Karpas-422 (cell line): Measurements from ENCODE around the gene PTPRM. TPM values are rescaled to one million over a fixed set of nuclear protein-coding genes. Genes with fewer than 3 reads are reported as not detected.

Source experiments
- DNase-seq: peaks from one replicate; pipeline ENCODE4 v3.0.0-alpha.2; 2015
- H2AFZ ChIP-seq: fragments of 200-600 bp; sonication (generic); 2 replicates; pipeline ENCODE4 v1.6.1; 2014; ENCODE audit warnings: antibody characterized with exemption, low read length, mixed read lengths
- H3K27ac ChIP-seq: fragments of 200-600 bp; sonication (generic); 2 replicates; pipeline ENCODE4 v1.5.1; 2014; ENCODE audit warnings: mild to moderate bottlenecking, low read length, moderate library complexity
- H3K27me3 ChIP-seq: fragments of 200-600 bp; sonication (generic); 2 replicates; pipeline ENCODE4 v1.6.1; 2014; ENCODE audit warnings: low read length, mixed read lengths
- H3K36me3 ChIP-seq: fragments of 200-600 bp; sonication (generic); 2 replicates; pipeline ENCODE4 v1.6.1; 2014; ENCODE audit warnings: low read length, mixed read lengths; ENCODE audit not compliant: insufficient read depth
- H3K4me1 ChIP-seq: fragments of 200-600 bp; sonication (generic); 2 replicates; pipeline ENCODE4 v1.6.1; 2014; ENCODE audit warnings: mild to moderate bottlenecking, low read length, mixed read lengths
- H3K4me2 ChIP-seq: fragments of 200-600 bp; sonication (generic); 2 replicates; pipeline ENCODE4 v1.6.1; 2014; ENCODE audit warnings: low read length, low read depth, mild to moderate bottlenecking; ENCODE audit not compliant: poor library complexity, severe bottlenecking
- H3K4me3 ChIP-seq: fragments of 200-600 bp; sonication (generic); 2 replicates; pipeline ENCODE4 v1.5.1; 2014; ENCODE audit warnings: mild to moderate bottlenecking, antibody characterized with exemption, low read length, mixed read lengths
- H3K79me2 ChIP-seq: fragments of 200-600 bp; sonication (generic); 2 replicates; pipeline ENCODE4 v1.6.1; 2014; ENCODE audit warnings: mild to moderate bottlenecking, low read length, mixed read lengths
- H3K9ac ChIP-seq: fragments of 200-600 bp; sonication (generic); 2 replicates; pipeline ENCODE4 v1.6.0; 2014; ENCODE audit warnings: low read length
- H3K9me2 ChIP-seq: fragments of 200-600 bp; sonication (generic), shearing (Covaris generic); replicated peaks from 2 replicates; pipeline ENCODE4 v1.6.0; 2014; ENCODE audit warnings: mild to moderate bottlenecking, low read length, moderate library complexity; ENCODE audit not compliant: insufficient read depth
- H3K9me3 ChIP-seq: fragments of 300-700, 200-600 bp; sonication (generic); 2 replicates; pipeline ENCODE4 v1.6.1; 2014; ENCODE audit warnings: low read length, mixed read lengths
- H4K20me1 ChIP-seq: fragments of 200-600 bp; sonication (generic); 2 replicates; pipeline ENCODE4 v1.6.1; 2014; ENCODE audit warnings: mild to moderate bottlenecking, antibody characterized with exemption, low read length, low read depth; ENCODE audit not compliant: insufficient read depth
- total RNA-seq: library from RNA; depleted of rRNA; stranded (reverse); fragments of >200 nt; shearing (Covaris generic); gene quantifications from 2 replicates; pipeline ENCODE4 v1.2.3, GENCODE V29; 2014; ENCODE audit warnings: low replicate concordance

Gene PTPRM
- total RNA-seq, 1 experiment from 2014 or later: not detected

DNA sequence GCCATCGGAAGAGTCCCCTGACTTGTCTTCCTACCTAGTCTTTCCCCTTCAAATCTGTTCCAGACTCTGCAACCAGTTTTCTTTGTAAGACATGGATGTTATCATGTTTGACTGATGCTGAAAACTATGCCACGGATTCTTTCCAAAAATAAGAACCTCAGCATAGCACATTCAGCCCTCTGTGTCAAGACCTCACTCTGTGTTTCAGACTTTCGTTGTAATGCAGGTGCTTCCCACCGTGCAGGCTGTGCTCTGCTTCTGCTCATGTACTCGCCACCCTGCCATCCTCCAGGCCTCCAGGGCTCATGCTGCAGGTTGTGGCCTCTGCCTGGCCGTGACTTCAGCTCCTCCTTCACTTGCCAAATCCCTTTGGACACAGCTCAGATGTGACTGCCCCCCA is 695.1 kb downstream of the PTPRM start:
- no peaks in the 10 kb centered on the region for H3K36me3 ChIP-seq
- H3K27me3 ChIP-seq: no peaks in the 10 kb centered on the region
- no peak overlapping the region for H3K27ac ChIP-seq
- H4K20me1 ChIP-seq: no peaks in the 10 kb centered on the region
- H3K4me3 ChIP-seq: no peak overlapping the region
- no peak for DNase-seq
- no peaks in the 10 kb centered on the region for H3K9me3 ChIP-seq
- no peak overlapping the region for H3K9ac ChIP-seq
- no peak overlapping the region for H2AFZ ChIP-seq
- no peak overlapping the region for H3K4me2 ChIP-seq
- H3K4me1 ChIP-seq: no peaks in the 10 kb centered on the region
- H3K79me2 ChIP-seq: no peaks in the 10 kb centered on the region
- no peaks in the 10 kb centered on the region for H3K9me2 ChIP-seq

DNA sequence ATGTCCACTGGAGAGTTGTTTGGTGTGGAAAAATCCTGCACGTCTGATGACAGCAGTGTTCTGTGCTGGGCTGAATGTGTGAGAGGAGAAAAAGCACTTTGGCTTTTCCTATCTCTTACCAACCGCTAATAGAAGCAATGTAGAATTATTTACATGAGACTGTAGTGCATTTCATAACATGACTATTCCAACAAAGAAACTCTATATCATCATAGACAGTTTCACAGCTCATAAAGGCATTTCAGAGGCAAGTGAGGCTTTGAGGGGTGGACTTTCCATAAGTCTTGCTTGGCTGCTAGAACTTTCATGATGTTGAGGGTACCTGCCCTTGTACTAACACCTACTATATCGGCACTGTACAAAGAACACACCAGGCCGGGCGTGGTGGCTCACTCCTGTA is 697.0 kb downstream of the PTPRM start:
- no peak overlapping the region for H3K27ac ChIP-seq
- no peak overlapping the region for H3K9ac ChIP-seq
- no peaks in the 10 kb centered on the region for H3K36me3 ChIP-seq
- no peaks in the 10 kb centered on the region for H3K27me3 ChIP-seq
- no peak overlapping the region for H3K4me3 ChIP-seq
- no peaks in the 10 kb centered on the region for H3K9me2 ChIP-seq
- no peak for DNase-seq
- H4K20me1 ChIP-seq: no peaks in the 10 kb centered on the region
- no peak overlapping the region for H3K4me2 ChIP-seq
- H3K9me3 ChIP-seq: no peaks in the 10 kb centered on the region
- H2AFZ ChIP-seq: no peak overlapping the region
- H3K4me1 ChIP-seq: no peaks in the 10 kb centered on the region
- no peaks in the 10 kb centered on the region for H3K79me2 ChIP-seq

DNA sequence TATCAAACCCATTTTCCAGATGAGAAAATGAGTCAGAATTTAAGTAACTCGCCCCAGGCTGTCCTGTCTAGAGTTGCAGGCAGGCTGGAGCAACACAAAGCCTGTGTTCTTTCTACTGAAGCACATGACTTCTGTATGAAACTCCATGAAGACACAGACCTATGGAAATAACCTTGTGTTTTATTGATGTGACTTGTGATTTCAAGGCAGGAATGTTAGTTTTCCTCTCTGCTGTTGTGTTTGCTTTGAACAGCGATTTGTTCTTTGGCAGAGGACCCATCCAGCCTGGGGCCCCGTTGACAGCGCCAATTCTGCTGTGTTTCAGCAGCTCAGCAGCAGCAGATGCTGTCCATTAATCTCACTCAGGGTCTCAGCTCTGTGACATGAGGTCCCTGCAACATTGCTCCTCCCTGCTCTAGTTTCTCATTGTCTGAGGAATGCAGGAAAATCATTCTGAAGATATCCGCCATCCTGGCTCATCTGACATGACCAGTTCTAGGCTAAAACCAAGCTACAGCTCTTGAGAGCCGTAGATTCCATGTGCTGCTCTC is 697.8 kb downstream of the PTPRM start:
- Histone ChIP-seq H2AFZ (no peak overlapping the region), H3K27me3 (no peaks in the 10 kb centered on the region), H3K4me1 (no peaks in the 10 kb centered on the region), H3K4me3 (no peak overlapping the region), H3K79me2 (no peaks in the 10 kb centered on the region), H3K27ac (no peak overlapping the region), H3K9me2 (no peaks in the 10 kb centered on the region), H3K9me3 (no peaks in the 10 kb centered on the region), H4K20me1 (no peaks in the 10 kb centered on the region), H3K9ac (no peak overlapping the region), H3K4me2 (no peak overlapping the region), H3K36me3 (no peaks in the 10 kb centered on the region)
- no peak for DNase-seq

DNA sequence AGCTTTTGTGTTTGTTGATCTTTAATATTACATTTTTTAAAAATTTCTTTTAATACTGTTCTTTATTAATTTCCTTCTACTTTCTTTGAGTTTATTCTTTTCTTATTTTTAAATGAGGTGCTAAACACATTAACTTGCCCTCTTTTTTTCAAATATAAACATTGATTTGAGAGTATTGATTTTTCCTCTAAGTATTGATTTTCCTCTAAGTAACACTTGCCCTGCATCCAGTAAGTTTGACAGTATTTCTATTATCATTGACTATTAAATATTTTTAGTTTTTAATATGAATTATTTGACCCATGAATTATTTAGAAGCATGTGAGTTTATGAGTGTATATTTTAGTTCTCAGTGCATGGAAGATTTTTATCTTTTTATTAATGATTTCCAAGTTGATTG is 705.1 kb downstream of the PTPRM start:
- Histone ChIP-seq H4K20me1 (no peaks in the 10 kb centered on the region), H3K9me2 (no peaks in the 10 kb centered on the region), H2AFZ (no peak overlapping the region)

DNA sequence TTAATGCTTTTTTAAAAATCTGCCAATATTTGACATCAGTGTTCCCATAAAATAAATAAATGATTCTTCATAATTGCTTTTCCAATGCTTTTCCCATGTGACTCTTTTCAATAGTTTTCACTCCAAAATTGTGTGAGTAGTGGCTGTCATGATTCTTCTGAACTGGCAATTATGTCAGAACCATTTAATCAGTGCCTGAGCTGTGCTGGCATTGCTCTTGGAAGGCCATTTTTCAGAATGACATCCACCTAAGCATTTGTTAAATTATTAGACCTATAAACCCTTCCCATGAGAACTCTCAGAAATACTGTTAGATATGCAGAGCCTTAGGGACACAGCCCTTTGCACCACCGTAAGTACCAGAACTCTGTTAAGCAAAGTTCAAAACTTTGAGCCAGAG is 707.3 kb downstream of the PTPRM start:
- no peak overlapping the region for H3K27ac ChIP-seq
- H3K27me3 ChIP-seq: 0 out of 2 replicates have a peak, but pooled peaks cover 2% of the 10 kb centered on the region
- no peaks in the 10 kb centered on the region for H3K36me3 ChIP-seq
- no peaks in the 10 kb centered on the region for H3K79me2 ChIP-seq
- H4K20me1 ChIP-seq: no peaks in the 10 kb centered on the region
- no peak overlapping the region for H2AFZ ChIP-seq
- H3K9ac ChIP-seq: no peak overlapping the region
- no peak overlapping the region for H3K4me2 ChIP-seq
- no peak for DNase-seq
- no peak overlapping the region for H3K4me3 ChIP-seq
- H3K9me3 ChIP-seq: no peaks in the 10 kb centered on the region
- no peaks in the 10 kb centered on the region for H3K4me1 ChIP-seq
- H3K9me2 ChIP-seq: no peaks in the 10 kb centered on the region

More for the DNA sequence above, 705.1 kb downstream of the PTPRM start:
- 0 out of 2 replicates have a peak, but pooled peaks cover 2% of the 10 kb centered on the region for H3K27me3 ChIP-seq
- no peaks in the 10 kb centered on the region for H3K4me1 ChIP-seq
- DNase-seq: no peak
- H3K36me3 ChIP-seq: no peaks in the 10 kb centered on the region
- no peak overlapping the region for H3K9ac ChIP-seq
- no peak overlapping the region for H3K4me3 ChIP-seq
- no peak overlapping the region for H3K27ac ChIP-seq
- H3K4me2 ChIP-seq: no peak overlapping the region
- H3K79me2 ChIP-seq: no peaks in the 10 kb centered on the region
- no peaks in the 10 kb centered on the region for H3K9me3 ChIP-seq

DNA sequence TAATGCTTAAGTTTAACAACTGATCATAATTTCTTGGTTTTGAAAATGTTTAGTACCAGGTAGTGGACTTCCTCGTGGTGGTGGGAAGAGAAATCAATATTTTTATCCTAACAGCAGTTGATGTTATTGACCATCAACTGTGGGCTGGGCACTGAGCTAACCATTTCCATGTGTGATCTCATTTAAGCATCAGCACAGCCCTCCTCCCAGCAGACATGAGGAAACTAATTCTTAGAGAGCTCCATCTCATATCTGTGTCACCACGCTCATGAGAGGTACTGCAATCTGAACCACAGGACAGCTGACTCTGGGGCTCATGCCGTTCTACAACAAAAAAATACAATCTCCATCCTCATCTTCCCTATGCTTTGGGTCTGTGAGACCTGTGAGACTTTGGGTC is 709.3 kb downstream of the PTPRM start:
- H4K20me1 ChIP-seq: no peaks in the 10 kb centered on the region
- H3K4me3 ChIP-seq: no peak overlapping the region
- no peaks in the 10 kb centered on the region for H3K4me1 ChIP-seq
- no peaks in the 10 kb centered on the region for H3K79me2 ChIP-seq
- no peak overlapping the region for H2AFZ ChIP-seq
- no peak overlapping the region for H3K4me2 ChIP-seq
- no peaks in the 10 kb centered on the region for H3K9me2 ChIP-seq
- H3K27me3 ChIP-seq: no peaks in the 10 kb centered on the region
- H3K9ac ChIP-seq: no peak overlapping the region
- no peaks in the 10 kb centered on the region for H3K9me3 ChIP-seq
- H3K27ac ChIP-seq: no peak overlapping the region
- DNase-seq: no peak
- no peaks in the 10 kb centered on the region for H3K36me3 ChIP-seq

DNA sequence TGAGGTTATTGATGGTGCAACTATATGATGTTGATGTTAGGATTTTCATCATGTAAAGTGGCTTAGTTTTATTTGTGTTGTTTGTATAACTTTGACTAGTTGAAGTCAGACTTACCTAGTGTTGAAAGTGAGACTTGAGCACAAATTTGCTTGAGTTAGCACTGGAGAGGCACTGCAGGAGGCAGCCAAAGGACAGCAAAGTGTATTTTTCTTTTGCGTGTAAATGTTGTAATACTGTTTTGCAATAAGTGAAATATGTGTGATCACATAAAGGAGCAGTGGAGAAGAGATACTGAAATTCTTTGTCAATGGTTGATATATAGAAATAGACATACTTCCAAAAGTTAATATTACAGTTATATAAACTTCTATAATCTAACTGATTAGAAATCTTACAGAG is 710.2 kb downstream of the PTPRM start:
- Histone ChIP-seq H3K4me2 (no peak overlapping the region), H3K4me1 (no peaks in the 10 kb centered on the region), H4K20me1 (no peaks in the 10 kb centered on the region), H3K9me2 (no peaks in the 10 kb centered on the region), H3K27me3 (no peaks in the 10 kb centered on the region), H3K4me3 (no peak overlapping the region), H3K27ac (no peak overlapping the region), H3K9ac (no peak overlapping the region), H3K36me3 (no peaks in the 10 kb centered on the region), H3K9me3 (no peaks in the 10 kb centered on the region), H3K79me2 (no peaks in the 10 kb centered on the region), H2AFZ (no peak overlapping the region)
- no peak for DNase-seq

DNA sequence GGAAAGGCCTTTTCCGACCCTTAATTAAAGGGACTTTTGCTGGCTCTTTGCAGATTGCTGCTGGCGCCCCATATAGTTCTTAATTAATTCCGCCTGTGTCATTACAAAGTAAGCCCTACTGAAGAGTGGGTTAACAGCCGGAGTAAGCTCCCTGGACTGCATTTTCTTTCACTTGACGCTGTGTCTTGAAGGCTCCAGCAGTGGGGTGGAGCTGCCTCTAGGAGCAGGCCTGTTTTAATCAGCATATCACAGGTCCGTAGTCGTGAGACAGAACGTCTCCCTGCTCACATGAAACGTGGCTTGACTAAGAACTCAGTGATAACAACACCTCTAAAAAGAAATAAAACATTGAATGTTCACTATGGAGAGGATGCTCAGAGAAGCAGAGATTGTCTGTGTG is 712.2 kb downstream of the PTPRM start:
- no peaks in the 10 kb centered on the region for H4K20me1 ChIP-seq
- H3K4me1 ChIP-seq: no peaks in the 10 kb centered on the region
- no peaks in the 10 kb centered on the region for H3K9me2 ChIP-seq
- H3K79me2 ChIP-seq: no peaks in the 10 kb centered on the region
- H3K4me2 ChIP-seq: no peak overlapping the region
- H2AFZ ChIP-seq: no peak overlapping the region
- no peak overlapping the region for H3K4me3 ChIP-seq
- DNase-seq: no peak
- no peaks in the 10 kb centered on the region for H3K27me3 ChIP-seq
- no peaks in the 10 kb centered on the region for H3K36me3 ChIP-seq
- H3K9me3 ChIP-seq: no peaks in the 10 kb centered on the region
- no peak overlapping the region for H3K9ac ChIP-seq
- no peak overlapping the region for H3K27ac ChIP-seq
